ENCODE results near the gene BRD1.
"Not testable (repeated sequence)": the region's sequence is repeated elsewhere in the genome, so short reads cannot be mapped to it uniquely, and the experiment has no call there.

BRD1 gene

GRCh38 chr22:49852898-49853894, 25.5 kb upstream of the BRD1 start, which contains the start of gene ZBED4:
TSS of gene ZBED4 (plus strand) at chr22:49853844. CDS start at chr22:49883663, 29,819 bp downstream.
- peak; percentile 93 for DNase-seq (ENCODE audit: low read depth)

GRCh38 chr22:49852568-49852897, 24.9 kb upstream of the BRD1 start:
- not testable (repeated sequence) for DNase-seq (ENCODE audit: low read depth)

DNA sequence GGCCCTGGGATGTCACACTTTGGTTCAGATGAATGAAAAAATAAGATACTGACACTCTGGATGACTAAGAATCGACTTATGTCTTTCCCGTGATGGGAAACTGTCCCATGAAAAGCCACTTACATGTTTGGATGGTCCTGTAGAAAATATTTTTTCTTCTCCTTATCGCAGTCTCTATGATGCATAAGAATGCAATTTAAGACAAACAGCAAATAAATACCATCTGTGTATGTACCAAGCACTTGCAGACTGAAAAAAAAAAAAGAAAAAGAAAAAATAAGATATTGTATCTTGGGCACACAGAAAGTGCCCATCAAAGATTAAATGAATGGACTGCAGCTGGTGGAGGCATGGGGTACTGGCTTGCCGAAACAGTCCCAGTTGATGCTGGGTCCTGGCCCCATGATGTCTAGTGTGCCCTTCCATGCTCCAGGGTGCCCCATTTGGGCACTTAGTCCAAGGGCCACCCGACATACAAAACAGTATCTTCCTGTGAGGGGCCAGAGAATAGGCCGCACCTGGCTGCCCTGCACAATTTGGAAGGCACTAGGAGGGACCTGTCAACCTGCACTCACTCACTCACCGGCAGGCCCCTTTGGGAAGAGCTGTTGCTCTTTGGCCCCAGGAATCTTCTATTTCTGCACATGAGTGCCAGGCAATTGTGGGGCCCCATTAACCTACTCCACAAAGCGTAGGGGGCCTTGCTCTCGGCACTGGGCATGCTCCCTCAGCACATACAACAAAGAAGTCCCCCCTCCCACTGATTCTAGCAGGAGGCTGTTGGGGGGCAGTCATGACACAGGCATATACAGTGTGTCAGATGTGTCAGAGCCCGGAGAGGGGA, 23.5 kb upstream of the BRD1 start:
- no peak for DNase-seq (ENCODE audit: low read depth)

DNA sequence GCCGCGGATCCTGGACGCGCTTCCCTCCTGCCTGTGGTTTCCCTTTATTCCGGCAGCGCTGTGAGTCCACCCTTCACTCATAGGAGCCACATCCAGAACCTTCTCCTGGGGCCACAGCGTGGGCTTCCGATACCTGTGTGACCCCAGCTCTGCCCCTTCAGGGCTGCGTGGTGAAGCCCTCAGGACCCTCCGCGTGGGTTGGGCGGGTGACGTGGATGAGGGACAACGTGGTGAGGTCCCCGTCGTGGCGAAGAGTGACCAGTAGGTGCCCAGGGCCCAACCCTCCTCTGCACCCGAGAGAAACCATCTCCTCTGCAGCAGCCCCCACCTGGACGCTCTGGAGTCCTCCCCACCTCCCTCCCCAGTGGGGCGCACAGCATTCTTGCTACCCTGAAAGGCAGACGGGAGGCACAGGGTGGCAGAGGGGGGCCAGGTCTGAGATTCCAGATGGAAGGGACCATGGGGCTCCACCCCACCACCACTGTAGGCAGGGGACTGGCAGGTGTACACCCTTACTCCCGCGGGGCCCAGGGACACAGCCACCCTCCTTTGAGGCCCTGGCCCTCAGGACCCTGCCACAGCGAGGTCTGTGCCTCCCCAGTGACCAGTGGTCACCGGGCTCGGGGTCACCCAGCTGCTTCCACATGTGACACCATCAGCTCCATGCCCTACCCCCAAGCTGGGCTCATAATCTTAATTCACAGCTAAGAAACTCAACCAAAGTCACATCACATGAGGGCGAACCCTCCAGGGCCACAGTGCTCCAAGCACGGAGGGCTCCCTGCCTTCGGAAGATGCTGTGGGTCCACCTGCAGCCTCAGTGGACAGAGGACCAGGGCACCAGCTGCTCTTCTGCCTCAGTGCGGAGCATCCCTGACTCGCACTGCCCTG, 22.6 kb upstream of the BRD1 start:
- DNase-seq (ENCODE audit: low read depth), result no peak

- DNase-seq (ENCODE audit: low read depth), result no peak
Measured at GRCh38 chr22:49849161-49850020, 21.7 kb upstream of the BRD1 start.

- no peak for DNase-seq (ENCODE audit: low read depth)
Measured at GRCh38 chr22:49848690-49849160, 21.1 kb upstream of the BRD1 start.

GRCh38 chr22:49847751-49848689, 20.3 kb upstream of the BRD1 start:
- no peak for DNase-seq (ENCODE audit: low read depth)

DNA sequence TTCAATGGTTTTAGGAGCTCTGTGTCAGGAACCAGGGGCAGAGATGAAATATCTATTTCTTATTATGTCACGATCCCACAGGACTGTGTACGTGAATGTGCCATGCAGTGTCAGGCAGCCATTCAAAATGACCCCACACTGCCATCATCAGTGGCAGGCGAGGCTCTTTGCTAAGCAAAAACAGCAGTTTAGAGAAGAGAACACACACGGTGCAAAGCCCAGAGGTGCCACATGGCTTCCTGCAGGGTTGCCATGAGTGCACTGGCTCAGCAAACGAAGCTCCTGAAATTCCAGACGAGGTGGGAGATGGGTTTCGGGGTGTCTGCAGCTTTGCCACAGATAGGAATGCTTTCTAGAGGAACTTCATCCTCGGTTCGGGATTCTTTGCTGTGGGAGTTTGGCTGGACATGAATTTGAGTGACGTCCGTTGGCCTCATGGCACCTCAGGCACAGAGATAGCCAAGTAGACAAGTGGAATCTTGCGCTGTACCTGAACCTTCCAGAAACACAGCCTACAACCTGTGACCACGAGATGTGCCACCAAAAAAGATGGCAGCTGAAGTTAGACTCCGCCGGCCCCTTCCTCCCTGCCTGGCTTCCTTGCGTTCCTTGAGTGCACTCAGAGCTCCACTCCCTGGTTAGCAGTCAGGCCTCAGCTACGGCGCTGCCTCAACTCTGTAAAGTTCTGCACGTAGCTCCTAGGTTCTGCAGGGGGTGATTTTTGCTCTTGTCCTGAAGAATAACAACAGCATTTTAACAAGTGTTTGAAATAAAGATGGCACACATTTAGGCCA, 18.2 kb upstream of the BRD1 start:
- DNase-seq (ENCODE audit: low read depth), result no peak

DNA sequence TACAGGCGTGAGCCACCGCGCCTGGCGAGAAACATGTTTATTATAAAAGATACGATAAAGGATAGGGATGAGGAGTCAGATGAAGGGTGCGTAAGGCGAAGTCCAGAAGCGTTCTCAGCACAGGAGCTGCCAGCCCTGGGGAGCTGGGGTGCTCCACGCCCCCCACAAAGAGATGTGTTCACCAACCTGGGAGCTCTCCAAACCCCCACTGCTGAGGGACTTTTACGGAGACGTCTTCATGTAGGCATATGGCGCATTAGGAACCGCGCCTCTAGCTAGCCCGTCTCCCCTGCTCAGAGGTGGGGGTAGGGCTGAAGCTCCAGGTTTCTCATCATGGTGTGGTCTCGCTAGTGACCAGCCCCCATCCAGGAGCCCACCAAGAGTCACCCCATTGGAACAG, 17.6 kb upstream of the BRD1 start:
- no peak for DNase-seq (ENCODE audit: low read depth)

DNA sequence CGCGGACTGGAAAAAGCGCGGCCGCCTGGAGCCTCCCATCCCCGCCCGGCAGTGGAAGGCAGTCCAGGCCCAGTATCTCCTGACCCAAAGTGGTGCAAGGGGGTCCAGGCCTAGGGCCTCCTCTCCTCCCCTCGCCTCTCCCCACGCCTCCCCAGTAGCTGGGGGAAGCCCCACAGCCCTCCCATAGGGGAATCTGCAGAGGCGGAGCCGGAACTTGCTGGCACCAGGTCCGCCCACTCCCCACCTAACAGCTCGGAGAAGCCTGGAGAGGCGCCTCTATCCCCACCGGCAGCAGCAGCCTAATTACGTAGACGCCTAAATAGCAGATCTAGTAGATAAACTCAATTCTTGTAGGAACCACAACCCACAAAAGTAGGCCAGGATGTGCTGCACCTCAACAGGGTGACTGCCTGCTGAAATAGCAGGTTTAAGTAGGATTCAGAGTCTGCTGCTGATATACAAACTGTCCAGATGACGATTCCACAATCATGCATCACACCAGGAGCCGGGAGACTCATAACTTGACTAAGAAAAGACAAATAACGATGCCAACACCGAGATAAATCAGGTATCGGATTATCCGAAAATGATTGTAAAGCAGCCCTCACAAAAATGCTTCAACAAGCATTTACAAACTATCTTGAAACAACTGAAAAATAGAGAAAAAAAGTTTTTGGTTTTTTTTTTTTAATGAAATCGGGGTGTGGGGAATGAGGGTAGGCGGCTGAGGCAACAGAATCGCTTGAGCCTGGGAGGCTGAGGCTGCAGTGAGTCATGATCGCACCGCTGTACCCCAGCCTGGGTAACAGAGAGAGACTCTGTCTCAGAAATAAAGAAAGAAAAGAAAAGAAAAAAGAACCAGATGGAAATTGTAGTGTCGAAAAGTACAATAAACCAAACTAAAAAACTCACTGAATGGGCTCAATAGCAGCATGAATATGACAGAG, 11.4 kb upstream of the BRD1 start:
- peak; percentile 26 for DNase-seq (ENCODE audit: low read depth)

- DNase-seq (ENCODE audit: low read depth), result no peak
Measured at GRCh38 chr22:49833340-49834007, 5.8 kb upstream of the BRD1 start.

GRCh38 chr22:49829044-49829853, 1.6 kb upstream of the BRD1 start:
- DNase-seq (ENCODE audit: low read depth), result no peak

- no peak for DNase-seq (ENCODE audit: low read depth)
Measured at GRCh38 chr22:49828599-49828965, 909 bp upstream of the BRD1 start.

DNA sequence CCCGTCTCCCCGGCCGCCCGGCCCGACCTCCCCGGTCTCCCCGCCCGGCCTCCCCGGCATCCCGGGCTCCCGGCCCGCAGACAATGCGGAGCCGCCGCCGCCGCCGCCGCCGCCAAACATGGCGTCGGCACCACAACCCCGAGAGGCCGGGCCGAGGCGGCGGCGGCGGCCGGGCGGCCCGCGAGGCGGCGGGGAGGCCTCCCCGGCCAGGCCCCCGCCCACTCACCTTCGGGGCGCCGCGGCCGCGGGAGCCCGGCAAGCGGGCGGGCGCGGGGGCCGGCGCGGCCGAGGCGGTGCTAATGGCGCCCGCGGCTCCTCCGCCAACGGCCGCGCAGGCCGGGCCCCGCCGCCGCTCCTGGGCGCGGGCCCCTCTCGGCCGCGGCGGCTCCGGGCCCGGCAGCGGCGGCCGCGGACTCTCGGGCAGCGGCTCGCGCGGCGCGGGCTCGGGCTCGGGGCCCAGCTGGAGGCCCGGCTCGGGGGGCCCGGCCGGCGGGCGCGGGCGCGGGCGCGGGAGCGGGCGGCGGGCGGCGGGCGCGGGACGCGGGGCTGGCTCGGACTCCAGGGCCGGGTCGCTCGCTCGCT, 311 bp downstream of the BRD1 start:
- peak; percentile 20 for DNase-seq (ENCODE audit: low read depth)

- DNase-seq (ENCODE audit: low read depth), result peak; percentile 64
Measured at GRCh38 chr22:49826603-49827270, 936 bp downstream of the BRD1 start.
